SJCRH30 (cell line): ENCODE data around the gene ARL17A. TPM values are rescaled to one million over a fixed set of nuclear protein-coding genes. Genes with fewer than 3 reads are reported as not detected.
"Not testable (repeated sequence)": the region's sequence is repeated elsewhere in the genome, so short reads cannot be mapped to it uniquely, and the experiment has no call there.

ENCODE experiments used
- DNase-seq, 2 experiments: peaks; one replicate each; pipeline ENCODE4 v3.0.0-alpha.2; 2015 to 2020
- H3K27ac ChIP-seq: fragments of 250-450 bp; sonication (Bioruptor Pico); 2 replicates; pipeline ENCODE4 v1.5.1; 2020; ENCODE audit warnings: mild to moderate bottlenecking, moderate library complexity
- H3K27me3 ChIP-seq: fragments of 250-450 bp; sonication (Bioruptor Pico); 2 replicates; pipeline ENCODE4 v1.5.1; 2020; ENCODE audit warnings: mild to moderate bottlenecking, moderate library complexity
- H3K36me3 ChIP-seq: fragments of 250-450 bp; sonication (Bioruptor Pico); 2 replicates; pipeline ENCODE4 v1.5.1; 2020; ENCODE audit warnings: mild to moderate bottlenecking, moderate library complexity
- H3K4me1 ChIP-seq: fragments of 250-450 bp; sonication (Bioruptor Pico); 2 replicates; pipeline ENCODE4 v1.5.1; 2020; ENCODE audit warnings: mild to moderate bottlenecking, moderate library complexity
- H3K4me3 ChIP-seq: fragments of 250-450 bp; sonication (Bioruptor Pico); 2 replicates; pipeline ENCODE4 v1.5.1; 2020; ENCODE audit warnings: mild to moderate bottlenecking, moderate library complexity
- H3K9me3 ChIP-seq: fragments of 250-450 bp; sonication (Bioruptor Pico); replicated peaks from 2 replicates; pipeline ENCODE4 v1.5.1; 2020; ENCODE audit warnings: mild to moderate bottlenecking, moderate library complexity
- total RNA-seq: library from RNA; depleted of rRNA; stranded (reverse); fragments of >200 nt; shearing (Covaris generic); gene quantifications from 2 replicates; pipeline ENCODE4 v1.2.3, GENCODE V29; 2014; rRNA removed

The ARL17A gene
- total RNA-seq, 1 experiment from 2014 or later = 30.4 TPM

- H3K4me3 ChIP-seq, H3K27me3 ChIP-seq, H3K9me3 ChIP-seq, H3K36me3 ChIP-seq, DNase-seq, H3K4me1 ChIP-seq, H3K27ac ChIP-seq: not testable (repeated sequence)
Measured at GRCh38 chr17:46474489-46474888, 105.0 kb downstream of the ARL17A start.

- not testable (repeated sequence) for H3K4me3 ChIP-seq, H3K27ac ChIP-seq, DNase-seq, H3K27me3 ChIP-seq, H3K4me1 ChIP-seq, H3K36me3 ChIP-seq, H3K9me3 ChIP-seq
Measured at GRCh38 chr17:46467618-46468017, 111.9 kb downstream of the ARL17A start.

Other genes starting within 250 kb of the ARL17A start
- gene ARL17B, start 217.9 kb downstream of the ARL17A start, total RNA-seq = 33.0 and 35.1 TPM in 2 replicates
- gene LRRC37A2, start 67.2 kb downstream of the ARL17A start, total RNA-seq = 11.3 and 13.4 TPM in 2 replicates
- gene NSF, start 11.0 kb upstream of the ARL17A start, total RNA-seq = 56.1 and 63.3 TPM in 2 replicates
- 10.8 and 11.9 TPM in 2 replicates for gene WNT3, start 239.0 kb upstream of the ARL17A start, total RNA-seq